HG03354 (cell line): ENCODE measurements around the gene ARHGEF19.

Source experiments
- ATAC-seq: cut with Tn5 transposase; IDR thresholded peaks from one replicate; pipeline ENCODE4 v1.9.1; 2021; ENCODE audit warnings: mild to moderate bottlenecking; ENCODE audit not compliant: unreplicated experiment, poor library complexity, severe bottlenecking

Gene ARHGEF19

DNA sequence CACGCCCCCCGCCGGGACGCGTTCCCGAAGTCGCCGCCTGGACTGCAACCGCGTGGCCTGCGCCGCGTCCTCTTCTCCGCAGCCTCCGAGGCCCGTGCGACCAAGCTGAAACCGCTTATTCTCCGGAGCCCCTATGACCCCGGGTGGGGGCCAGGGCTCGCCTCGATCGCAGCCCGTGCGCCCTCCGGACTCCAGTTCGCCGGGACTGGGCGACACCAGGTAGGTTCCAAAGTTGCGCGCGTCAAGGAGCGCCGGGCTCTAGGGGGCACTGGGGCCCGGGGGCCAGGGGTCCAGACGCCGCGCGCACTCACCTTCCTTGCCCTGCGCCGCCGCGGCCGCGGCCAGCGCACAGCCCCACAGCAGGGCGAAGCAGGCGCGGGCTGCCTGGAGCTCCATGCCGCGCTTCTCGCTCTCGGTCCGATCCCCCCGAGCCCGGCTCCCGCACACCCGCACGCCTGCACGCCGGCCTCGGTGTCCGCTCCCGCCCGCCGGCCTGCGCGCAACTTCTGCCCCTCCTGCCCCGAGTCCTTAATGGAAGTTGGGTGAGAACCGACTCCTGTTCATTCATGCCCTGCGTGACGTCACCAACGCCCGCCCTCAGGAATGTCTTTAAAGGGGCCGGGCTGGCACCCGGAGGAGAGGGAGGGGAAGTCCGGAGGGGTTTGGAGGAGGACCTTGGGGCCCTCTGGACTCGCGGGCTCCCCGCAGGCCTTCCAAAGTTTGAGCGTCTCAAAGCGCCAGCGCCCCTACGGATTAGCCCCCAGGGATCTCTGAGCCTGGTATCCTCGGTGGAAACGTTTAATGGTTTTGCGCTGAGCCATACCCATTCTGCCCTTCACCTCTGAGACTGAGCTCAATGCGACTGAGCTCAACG, 56.7 kb downstream of the ARHGEF19 start, which contains the start of gene EPHA2:
EPHA2 (minus strand) TSS at position 533 of the 874 bp plus-strand sequence; CDS start at position 396, 137 bp downstream.
- no peak for ATAC-seq

DNA sequence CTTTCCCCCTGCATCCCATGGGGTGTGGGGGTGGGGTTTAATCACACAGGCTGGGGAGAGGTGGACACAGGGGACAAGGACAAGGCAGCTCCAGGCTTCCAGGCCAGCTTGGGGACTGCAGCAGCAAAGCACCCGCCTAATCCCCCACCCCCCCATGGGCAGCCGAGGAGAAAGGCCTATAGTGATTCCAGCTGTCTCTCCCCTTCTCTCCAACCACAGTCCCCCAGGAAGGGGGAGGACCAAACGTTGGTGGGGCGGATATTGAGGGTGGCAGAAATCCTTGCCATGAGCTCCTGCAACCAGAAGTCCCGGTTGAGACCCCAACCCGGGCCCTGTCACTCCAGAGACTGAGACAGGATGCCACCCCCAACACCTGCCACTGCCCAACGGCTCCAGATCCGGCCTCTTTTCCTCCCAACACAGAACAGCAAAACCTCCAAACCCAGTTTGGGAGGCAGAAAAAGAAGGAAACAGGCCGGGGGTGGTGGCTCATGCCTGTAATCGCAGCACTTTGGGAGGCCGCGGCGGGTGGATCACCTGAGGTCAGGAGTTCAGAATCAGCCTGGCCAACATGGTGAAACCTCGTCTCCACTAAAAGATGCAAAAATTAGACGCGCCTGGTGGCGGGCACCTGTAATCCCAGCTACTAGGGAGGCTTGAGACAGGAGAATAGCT, 58.3 kb downstream of the ARHGEF19 start:
- no peak for ATAC-seq

DNA sequence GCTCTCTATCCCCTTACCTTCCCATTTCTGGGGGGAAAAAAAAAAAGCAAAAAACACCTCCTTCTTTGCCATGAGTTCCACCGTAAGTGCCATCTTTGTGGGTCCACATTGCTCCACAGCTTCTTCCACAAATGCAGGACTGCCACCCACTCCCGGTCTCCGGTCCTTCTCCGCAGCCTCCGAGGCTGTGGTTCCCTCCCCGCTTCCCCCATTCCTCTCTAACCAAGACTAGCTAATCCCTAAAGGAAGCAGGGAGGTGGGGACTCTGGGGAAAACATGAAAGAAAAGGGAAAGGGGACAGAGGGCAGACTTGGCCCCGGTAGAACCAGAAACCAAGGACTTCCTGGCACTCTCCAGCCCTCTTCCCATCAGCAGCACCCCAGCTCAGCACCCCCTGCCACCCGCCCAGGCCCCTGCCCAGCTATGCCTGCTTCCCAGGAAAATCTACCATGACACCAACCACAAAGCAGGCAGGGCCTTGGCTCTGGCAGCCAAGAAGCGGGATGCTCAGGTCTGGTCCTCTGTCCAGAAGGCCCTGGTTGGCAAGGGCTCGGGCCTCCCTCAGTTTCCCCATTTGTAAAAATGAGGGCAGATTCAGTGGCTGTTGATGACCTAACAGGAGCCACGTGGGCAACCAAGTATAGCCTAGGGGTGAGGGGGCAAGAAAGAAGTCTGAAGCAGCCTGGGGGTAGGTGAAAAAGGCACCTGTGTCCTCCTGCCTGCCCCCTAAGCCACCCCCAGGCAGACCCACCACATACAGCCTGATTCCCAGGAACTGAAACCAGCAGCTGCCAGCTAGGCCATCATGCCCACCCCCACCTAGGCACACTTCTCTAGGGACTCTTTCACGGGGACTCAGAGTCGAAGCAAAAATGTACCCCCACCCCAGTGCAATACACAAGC, 59.1 kb downstream of the ARHGEF19 start:
- ATAC-seq, result no peak

DNA sequence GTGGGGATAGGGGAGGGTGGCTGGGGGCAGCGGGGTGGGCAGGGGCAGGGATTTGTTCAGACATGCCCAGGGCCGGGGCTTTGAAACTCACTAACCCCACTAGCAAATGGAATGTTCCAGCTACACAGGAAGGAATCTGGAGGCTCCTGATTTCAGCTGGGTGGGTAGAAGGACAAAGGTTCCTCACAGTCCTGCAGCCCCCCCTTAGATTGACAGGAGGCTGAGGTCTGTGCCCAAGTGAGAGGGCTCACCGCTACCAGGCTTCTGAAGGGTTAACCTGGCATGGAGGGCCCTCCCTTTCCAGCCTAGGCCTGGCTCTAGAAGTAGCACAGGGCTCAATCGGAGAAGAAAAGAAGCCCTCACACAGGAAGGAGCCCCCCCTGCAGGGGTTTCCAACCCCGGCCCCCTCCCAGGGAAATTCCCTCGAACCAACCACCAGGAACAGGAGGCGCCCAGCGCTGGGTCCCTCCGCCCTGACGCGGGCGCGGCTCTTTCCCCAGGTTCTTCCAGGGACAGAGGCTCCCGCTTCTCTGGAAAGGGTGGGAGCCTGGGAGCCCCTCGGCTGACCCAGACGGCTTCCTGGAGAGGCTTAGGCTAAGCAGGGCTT, 59.9 kb downstream of the ARHGEF19 start:
- ATAC-seq, result no peak

DNA sequence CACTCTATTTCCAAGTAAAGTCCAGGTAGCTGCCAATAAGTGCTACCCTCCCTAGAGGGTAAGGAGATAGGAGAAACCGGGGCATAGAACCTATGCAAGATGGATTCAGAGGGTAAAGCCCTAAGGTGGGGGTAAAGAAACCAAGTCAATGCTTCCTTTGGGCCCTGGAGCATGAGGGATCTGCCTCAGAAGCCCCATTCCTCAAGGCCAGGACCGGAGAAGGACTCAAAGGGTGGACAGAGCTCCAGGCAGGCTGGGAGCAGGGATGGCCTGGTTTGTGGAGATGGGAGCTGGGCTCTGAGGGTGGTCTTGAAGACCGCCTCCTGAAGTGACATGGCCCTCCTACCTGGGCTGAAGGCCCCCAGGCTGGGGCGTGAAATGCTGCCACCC, 60.5 kb downstream of the ARHGEF19 start:
- no peak for ATAC-seq

DNA sequence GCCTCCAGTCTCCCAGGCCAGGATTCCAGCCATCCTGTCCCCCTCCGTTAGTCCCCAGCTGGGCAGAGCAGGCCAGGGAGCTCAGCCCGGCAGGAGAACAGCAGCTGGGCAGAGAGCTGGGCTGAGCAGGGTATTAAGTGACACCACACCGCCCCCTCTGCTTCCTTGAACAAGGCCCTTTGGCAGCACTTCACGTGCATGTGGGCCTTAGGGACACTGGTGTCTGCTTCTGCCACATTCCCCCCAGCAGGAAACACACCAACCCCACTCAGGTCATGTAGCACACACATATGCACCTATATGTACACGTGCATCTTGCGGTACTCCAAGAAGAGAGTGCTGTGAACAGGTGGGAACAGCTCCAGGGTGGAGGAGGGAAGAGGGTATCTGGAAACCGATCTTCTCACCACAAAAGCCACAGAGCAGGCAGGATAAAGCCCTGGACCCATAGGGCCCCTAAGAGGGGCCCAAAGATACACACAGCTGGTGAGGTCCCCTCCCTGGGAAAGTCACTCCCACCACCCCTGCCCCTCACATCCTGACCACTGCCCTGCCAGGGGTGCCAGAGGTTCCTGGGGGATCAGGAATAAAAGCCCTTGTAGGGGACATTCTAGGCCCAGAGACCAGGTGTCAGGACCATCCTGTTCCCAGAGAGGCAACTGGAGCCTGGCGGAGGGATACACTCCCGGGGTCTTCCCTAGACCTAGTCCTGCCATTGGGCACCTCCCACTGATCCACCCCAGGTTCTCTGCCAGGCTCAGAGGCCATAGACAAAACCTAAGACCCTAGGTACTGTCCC, 61.1 kb downstream of the ARHGEF19 start:
- ATAC-seq, result no peak

DNA sequence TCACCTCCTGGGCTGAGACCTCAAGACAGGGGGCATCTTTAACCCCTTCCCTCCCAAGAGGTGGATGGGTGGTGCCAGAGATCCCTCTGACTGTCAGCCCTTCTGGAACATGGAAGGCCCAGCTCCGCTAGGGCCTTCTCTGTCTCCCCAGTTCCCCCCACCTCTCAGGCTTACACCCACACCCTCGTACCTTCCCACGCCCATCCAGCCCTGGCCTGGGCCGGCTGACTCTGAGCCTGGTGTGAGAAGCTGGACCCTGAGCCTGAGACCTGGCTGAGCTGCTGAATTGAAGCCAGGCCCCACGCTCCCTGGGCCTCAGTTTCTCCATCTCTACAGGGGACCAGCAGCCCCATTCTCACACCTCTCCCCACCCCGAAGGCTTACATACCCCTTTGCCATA, 61.9 kb downstream of the ARHGEF19 start:
- ATAC-seq, result no peak

DNA sequence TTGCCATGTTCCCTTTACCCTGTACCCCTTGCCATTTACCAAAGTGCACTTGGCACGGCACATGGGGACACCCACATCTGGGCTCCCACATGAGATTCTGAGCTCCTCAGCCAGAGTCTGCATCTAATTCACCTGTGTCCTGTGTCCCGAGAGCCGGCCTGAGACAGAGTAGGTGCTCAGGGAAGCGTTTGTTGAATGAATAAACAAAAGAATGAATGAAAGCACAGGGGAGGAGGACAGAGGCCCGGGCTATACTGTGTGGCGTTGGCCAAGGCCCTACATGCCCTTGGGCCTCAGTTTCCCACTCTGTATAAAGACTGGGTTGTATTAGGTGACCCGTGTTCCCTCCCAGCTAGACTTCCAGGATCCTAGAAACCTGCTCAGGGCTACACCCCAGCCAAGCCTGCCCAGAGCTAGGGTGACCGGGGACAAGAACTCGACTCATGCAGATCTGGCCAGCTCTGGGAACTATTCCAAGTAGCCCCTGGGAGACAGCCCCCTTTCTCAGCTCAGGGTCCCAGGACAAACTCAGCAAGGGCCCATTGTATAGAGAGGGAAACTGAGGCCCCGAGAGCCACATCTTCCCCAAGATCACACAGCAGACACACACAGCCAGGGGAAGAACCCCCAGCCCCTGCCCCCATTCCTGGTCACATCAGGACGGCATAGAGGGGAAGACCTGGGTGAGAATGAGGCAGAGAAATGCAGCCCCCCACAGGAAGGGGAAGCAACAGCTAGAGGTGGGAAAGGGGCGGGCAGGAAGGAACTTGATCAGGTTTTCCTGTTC, 62.6 kb downstream of the ARHGEF19 start:
- ATAC-seq, result no peak

DNA sequence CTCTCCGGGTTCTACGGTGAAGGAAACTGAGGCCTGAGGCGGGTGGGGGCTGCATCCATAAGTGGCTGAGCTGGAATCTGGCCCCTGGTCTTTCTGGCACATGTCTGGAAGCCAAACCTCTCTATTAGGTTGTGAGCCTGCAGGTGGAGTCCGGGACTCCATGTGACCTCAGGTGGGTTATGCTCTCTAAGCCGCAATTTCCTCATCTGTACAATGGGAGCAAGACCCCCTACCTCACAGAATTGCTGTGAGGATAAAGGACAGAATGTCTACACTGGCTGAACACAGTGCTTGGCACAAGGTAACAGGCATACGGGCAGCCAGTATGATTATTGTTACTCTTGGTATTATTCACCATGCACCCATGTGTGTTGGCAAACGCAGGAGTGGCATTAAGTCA, 63.3 kb downstream of the ARHGEF19 start:
- ATAC-seq, result no peak

DNA sequence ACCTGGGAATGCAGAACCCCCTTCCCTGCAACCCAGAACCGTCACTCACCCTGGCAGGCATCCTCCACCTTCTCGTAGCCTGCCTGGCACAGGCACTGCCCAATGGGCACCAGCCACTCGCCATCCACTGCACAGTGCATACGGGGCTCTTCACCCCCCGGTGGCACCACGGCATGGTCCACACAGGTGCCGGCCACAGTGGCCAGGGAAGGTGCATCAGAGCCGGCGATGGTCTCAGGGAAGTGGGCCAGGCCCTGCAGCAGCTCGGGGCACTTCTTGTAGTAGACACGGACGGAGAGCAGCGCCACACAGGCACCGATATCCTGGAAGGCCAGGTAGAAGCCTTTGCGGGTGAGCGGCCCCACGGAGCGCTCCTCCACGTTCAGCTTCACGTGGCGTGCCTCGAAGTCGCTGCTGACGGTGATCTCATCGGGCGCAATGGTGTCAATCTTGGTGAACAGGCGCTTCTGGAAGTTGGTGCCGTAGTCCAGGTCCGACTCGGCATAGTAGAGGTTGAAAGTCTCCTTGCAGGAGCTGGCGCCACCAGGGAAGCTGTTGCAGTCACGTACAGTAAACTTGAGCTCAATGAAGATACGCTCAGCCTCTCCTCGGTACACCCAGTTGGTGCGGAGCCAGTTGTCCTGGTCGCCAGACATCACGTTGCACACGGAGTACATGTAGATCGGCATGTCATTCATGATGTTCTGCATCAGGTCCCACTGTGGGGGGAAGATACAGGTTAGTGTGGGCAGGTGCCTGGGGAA, 63.9 kb downstream of the ARHGEF19 start:
- ATAC-seq, result no peak
